GM19035 (cell line): ENCODE data around the gene MORN1.

ENCODE experiments used
- ATAC-seq: cut with Tn5 transposase; IDR thresholded peaks from one replicate; pipeline ENCODE4 v1.9.1; 2021; ENCODE audit not compliant: unreplicated experiment

Gene MORN1

DNA sequence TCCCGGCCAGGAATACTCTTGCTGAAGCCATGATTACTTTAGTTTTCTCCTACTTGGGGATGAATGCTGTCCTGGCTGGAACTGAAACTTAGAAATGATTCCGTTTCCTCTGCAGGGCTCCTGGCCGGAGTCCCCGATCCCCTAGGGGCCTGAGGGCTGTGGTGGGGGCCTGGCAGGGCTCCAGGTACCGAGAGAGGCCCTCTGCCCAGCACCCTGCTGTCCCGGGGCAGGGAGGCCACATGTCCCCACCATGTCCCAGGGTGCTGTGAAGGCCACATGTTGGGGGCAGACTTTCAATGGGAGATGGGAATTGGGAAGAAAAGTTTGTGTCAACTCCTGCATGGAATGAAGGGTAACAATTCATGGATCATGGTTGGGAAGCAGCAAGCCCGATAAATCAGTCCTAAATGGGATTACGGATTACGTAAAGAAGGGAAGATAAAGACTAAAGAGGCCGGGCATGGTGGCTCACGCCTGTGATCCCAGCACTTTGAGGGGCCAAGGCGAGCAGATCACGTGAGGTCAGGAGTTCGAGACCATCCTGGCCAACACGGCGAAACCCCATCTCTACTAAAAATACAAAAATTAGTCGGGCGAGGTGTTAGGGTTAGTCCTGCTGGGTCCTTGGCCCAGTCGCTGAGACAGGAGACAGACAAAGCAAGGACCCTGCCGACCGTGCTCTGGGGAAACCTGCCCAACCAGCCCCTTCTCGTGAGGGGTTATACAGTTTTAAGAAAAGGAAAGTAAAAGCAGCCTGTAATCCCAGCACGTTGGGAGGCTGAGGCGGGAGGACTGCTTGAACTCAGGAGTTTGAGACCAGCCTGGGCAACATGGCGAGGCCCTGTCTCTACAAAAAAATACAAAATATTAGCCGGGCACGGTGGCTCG is 37.6 kb downstream of the MORN1 start:
- ATAC-seq, result no peak

GRCh38 chr1:2352897-2353550 is 38.3 kb downstream of the MORN1 start:
- ATAC-seq, result no peak

- no peak for ATAC-seq
Measured at GRCh38 chr1:2352341-2352896, 38.9 kb downstream of the MORN1 start.

DNA sequence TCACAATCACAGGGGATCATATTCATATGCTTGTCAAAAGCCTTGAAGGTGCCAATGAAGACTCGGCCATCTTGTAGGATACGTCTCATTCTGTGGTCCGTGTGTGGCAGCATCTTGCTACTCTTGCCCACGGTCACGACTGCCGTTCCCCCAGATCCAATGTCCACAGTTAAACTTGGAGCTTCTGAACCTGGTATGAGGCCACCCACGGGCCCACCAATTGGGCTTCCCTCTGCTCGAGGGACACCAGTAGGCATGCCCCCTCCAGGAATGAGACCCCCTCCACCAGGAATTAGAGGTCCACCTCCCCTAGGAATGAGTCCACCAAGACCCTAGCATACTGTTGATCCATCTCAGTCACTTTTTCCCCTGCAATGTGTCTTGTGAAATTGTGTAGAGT is 39.6 kb downstream of the MORN1 start:
- ATAC-seq, result no peak

DNA sequence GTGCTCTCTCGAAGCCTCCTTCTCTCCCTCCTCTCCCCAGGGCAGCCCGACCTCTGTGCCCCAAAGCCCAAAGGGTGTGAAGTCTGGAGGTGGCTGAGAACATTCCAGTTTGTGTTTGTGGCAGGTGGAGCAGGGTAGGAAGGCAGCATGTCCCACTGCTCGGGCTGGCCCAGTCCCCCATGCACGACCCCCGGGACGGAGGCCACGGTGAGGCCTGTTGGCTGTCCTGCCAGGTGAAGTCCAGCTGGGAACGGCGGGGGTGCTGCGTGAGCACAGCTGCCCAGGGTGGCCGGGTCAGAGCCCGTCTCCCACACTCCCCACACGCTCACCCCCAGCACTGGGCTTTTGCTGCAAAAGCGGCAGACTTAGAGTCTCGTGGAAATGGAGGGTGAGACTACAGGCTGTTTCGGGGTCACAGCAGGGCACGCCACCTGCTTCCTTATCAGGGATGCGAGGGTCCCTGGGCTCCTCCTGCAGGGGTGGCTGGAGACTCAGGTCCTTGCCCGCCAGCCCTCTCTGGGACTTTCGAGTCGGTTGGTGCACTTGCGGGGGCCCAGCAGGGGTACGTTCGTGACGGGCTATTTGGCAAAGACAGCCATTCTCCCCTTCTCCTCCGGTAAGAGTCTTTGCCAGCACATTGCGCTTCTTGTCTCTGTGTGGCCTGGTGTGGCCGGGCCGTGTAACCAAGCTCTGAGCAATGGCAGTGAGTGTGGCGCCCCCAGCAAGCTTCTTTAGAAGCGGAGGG is 40.3 kb downstream of the MORN1 start:
- no peak for ATAC-seq

- no peak for ATAC-seq
Measured at GRCh38 chr1:2350501-2350900, 40.9 kb downstream of the MORN1 start.

DNA sequence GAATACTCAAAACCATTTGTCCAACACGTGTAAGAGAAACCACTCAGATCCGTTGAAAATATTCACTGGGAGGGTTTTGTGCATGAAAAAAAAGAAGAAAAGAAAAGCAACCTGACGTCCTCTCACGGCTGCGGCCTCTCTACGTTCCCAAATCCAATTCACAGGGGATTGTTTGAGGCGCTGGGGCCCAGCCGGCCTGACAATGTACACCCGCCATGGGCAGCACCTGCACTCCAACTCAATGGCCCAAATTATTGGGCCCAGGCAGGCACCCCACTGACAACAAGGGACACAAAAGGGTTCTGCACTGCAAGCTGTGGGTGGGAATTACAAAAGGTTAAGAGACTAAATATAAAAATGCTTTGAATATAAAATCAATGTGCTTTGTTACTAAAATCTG is 41.5 kb downstream of the MORN1 start:
- ATAC-seq, result no peak

DNA sequence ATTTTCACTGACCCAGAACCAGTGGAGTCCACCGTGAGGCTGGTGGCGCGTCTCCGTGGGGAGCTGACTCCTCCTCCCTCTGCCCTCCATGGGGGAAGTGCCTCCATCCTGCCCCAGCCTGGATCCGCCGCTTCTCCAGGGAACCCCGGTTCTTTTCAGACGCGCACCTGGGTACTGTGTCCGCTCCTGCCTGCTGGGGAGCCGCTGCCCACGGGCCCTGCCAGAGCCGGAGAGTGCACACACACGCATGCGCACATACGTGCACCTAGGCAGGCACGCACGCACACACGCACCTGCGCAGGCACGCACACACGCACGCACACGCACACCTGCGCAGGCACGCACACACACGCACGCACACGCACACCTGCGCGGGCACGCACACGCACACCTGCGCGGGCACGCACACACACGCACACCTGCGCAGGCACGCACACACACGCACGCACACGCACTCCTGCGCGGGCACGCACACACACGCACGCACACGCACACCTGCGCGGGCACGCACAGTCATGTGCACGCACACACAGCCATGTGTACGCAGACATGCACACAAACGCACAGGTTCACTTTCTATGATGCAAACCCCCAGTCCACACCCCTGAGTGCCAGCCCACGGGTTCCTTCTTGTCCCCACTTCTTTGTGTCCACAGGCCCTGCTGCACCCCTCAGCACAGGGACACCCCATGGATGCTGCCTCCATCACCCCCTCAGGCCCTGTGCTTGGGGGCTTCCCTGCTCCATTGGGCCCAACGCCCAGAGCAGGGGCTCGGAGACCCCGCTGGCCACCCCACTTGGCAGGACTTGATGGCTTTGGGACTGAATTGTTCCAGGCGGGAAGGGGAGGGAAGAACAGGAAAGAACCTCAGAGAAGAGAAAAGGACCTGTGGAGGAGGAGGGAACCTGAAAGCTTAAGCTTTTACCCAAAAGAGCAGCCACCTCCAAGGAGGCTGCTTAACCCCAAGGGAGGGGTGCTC is 42.7 kb downstream of the MORN1 start:
- ATAC-seq, result no peak

GRCh38 chr1:2347896-2348295 is 43.5 kb downstream of the MORN1 start:
- ATAC-seq, result no peak

DNA sequence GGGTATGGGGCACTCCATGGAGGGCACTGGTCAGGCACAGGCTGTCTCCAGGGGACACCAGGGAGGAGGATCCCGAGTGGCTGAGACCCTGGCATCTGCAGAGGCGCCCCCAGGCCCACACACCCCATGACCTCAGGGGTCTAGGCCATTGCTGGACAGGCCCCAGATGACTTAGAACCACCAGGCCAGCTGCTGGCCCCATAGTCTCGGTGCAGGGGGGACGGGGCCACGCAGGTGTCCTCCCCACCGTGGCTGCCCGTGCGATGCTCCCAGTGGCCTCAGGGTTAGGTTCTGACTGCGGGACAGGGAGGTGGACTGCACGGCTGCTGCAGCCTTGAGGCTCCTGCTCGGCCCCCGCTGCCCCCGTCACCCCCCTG is 44.0 kb downstream of the MORN1 start:
- no peak for ATAC-seq

DNA sequence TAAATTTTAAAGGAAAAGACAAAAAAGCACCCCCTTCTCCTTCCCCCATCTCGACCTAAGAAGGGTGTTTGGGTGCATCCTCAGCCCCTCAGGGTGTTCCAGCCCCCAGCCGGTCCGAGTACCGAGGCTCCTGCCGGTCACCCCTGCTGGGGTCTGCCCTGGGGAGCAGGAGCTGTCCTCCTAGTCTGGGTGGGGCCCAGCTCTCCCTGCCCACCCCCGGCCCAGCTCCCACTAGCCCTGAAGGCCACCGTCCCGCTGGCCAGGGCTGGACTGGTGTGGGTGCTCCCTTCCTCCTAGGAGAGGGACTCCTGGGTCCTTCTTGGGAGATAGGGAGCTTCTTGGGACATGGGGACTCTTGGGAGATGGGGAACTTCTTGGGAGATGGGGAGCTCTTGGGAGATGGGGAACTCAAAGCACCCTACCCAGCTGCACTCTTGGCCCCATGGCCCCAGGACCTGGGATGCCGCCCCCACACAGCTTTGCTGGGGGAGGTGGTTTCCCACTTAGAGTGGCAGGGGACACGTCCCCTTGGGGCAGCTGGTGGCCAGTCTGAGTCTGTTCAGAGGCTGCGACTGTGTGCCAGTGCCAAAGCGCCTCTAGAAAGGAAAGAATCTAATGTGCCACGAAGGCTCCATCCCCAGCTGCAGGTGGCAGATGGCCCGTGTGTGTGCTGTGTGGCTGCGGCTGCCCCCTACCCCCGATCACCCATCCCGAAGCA is 44.5 kb downstream of the MORN1 start:
- no peak for ATAC-seq

DNA sequence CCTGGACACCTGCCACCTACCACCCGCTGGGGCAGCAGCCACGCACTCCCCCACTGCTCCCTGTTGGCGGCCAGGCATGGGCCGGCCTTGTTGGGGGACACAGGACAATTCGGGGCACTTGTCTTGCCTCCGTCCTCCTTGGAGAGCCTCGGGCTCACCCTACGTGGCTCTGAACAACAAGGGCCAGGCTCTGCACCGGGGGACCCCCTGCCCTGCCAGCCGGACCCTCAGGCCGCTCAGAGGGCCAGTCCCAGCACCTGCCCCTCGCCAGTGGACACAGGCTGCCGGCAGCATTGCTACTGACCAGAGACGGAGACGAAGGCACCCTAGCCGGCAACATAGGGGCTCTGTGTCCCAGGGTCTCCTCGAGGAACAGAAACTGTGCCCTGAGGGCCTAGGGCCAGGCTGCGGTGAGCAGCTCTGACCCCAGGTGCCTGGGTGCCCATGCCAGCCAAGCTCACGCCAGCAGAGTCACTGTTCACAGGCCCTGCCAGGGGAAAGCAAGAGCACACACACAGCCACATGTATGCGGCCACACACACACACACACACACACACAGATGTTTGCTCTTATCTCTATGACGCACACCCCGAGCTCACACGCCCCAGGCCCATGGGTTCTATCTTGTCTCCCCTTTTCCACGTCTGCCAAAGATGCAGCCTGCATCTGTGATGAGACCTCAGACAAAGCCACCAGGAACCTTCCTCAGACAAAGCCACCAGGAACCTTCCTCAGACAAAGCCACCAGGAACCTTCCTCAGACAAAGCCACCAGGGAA is 45.9 kb downstream of the MORN1 start:
- no peak for ATAC-seq

DNA sequence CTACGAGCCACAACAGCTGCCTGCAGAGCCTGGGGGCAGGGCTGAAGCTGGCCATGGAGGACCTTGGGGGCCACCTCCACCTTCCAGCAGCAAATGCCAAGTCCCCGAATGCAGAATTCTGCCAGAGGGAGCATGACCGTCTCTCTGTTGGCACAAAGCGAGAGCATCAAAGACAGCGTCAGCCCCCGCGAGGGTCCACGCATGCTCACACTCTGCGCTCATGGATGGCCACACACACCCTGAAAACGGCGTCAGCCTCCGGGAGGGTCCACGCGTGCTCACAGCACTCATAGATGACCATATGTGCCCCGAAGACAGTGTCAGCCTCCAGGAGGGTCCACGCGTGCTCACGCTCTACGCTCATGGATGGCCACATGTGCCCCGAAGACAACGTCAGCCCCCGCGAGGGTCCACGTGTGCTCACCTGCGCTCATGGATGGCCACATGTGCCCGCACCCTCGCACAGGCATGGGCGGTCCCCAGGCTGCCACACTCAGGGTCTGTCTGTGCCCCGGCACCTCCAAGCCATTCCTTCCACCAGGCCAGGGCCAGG is 46.5 kb downstream of the MORN1 start:
- no peak for ATAC-seq

GRCh38 chr1:2344121-2344681 is 47.2 kb downstream of the MORN1 start:
- no peak for ATAC-seq

DNA sequence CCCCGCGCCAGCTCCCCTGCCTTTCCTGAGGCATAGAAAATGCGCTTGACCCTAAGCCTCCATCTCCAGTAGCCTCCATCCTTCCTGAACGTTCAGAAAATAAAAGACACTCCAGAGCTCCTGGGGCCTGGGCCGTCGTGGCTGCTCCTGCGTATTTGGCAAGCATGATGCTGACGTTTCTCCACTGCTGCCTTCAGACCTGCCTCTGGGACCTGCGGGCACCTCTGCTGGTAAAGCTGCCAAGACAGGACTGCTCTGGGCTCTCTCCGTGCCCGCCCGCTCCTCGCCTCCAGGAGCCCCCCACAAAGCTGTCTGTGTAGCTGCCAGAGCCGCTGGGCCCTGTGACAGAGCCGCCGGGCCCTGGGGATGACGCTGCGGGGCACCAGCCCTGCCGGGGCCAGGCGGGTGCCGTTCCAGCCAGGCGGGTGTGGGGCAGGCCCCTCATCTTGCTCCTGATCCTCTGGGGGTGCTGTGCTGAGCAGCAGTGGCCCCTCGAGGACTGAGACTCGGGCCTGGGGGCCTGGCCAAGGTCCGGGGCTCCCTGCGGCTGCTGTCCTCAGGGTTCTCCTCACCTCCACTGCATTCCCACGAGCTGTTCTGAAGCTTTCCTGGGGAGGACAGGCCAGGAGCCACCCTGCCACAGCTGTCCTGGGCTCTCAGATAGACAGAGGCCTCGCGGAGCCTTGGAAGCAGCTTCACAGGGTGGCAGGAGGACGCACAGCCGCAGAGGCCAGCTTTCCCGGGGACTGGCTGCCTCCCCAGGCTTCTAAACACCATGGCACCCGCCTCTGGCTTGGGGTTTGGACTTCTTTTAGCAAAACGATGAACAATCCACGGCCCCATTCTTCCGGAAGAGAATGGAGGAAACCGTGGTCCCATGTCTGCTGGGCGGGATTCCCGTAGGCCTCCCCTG is 48.1 kb downstream of the MORN1 start:
- no peak for ATAC-seq

DNA sequence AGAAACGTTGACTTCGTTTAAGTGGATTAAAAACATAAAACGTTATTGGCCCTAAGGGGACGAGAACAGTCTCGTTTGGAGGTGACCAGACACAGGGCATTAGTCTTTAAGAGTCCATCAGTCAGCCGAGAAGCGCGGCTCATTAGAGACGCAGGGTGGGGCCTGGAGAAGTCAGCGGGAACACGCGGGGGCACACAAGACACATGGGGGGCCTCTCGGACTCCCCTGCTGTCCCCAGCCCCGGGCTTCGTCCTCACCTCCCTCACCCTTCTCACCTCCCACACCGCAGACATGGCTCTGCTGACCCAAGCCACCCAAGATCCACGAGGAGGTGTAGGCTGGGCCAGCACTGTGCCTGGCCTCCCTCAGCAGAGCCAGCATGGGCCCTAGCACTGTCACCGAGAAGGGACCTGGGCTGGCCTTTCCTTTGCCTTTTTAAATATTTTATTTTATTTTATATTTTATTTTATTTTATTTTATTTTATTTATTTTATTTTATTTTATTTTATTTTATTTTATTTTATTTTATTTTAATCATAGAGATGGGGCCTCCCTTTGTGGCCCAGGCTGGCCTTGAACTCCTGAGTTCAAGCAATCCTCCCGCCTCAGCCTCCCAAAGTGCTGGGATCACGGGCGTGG is 48.9 kb downstream of the MORN1 start:
- ATAC-seq, result no peak
